OCI-M2 (cell line): ENCODE results near the gene RACGAP1.

Experiments
- DNase-seq: peaks from one replicate; lab custom pipeline; 2025; ENCODE audit not compliant: unreplicated experiment; lab: John Stamatoyannopoulos, UW

The RACGAP1 gene

GRCh38 chr12:50025187-50026059, at the start of gene RACGAP1:
Gene RACGAP1 (minus strand): TSS chr12:50025494. CDS start chr12:50016715, 8,779 bp downstream.
- DNase-seq, result peak; percentile 96

- no peak for DNase-seq
These were observed 48.4 kb upstream of the RACGAP1 start for GRCh38 chr12:50073712-50074111.

- DNase-seq, result no peak
These were observed 47.9 kb upstream of the RACGAP1 start for GRCh38 chr12:50073206-50073605.

GRCh38 chr12:50072198-50072907, 47.1 kb upstream of the RACGAP1 start:
- no peak for DNase-seq

- no peak for DNase-seq
These were observed 45.2 kb upstream of the RACGAP1 start for GRCh38 chr12:50070314-50071060.

- DNase-seq, result no peak
These were observed 44.2 kb upstream of the RACGAP1 start for GRCh38 chr12:50069539-50069938.

GRCh38 chr12:50069069-50069468, 43.8 kb upstream of the RACGAP1 start:
- no peak for DNase-seq

GRCh38 chr12:50066402-50066801, 41.1 kb upstream of the RACGAP1 start:
- no peak for DNase-seq

GRCh38 chr12:50065726-50066310, 40.5 kb upstream of the RACGAP1 start:
- DNase-seq, result no peak

- no peak for DNase-seq
These were observed 37.6 kb upstream of the RACGAP1 start for GRCh38 chr12:50062728-50063460.

GRCh38 chr12:50061946-50062686, 36.8 kb upstream of the RACGAP1 start:
- DNase-seq, result no peak

GRCh38 chr12:50061171-50061570, 35.9 kb upstream of the RACGAP1 start:
- DNase-seq, result no peak

- no peak for DNase-seq
These were observed 34.8 kb upstream of the RACGAP1 start for GRCh38 chr12:50060120-50060468.

- no peak for DNase-seq
These were observed 34.3 kb upstream of the RACGAP1 start for GRCh38 chr12:50059440-50060119.

GRCh38 chr12:50058743-50059312, 33.5 kb upstream of the RACGAP1 start:
- no peak for DNase-seq

GRCh38 chr12:50057896-50058670, 32.8 kb upstream of the RACGAP1 start:
- no peak for DNase-seq

GRCh38 chr12:50057000-50057841, 31.9 kb upstream of the RACGAP1 start, which contains the start of gene ASIC1:
Gene ASIC1 (plus strand): TSS chr12:50057596. CDS start chr12:50058767, 1,171 bp downstream.
- DNase-seq, result no peak
